MM.1S (cell line): ENCODE data around the gene ARIH1.

Experiments used
- DNase-seq: peaks from one replicate; pipeline ENCODE4 v3.0.0-alpha.2; 2015
- H2AFZ ChIP-seq: fragments of 300-600 bp; sonication (generic); 2 replicates; pipeline ENCODE4 v1.6.0; 2016; ENCODE audit warnings: antibody characterized with exemption, low read length
- H3F3A ChIP-seq: fragments of 300-600 bp; sonication (generic); 2 replicates; pipeline ENCODE4 v1.6.1; 2016; ENCODE audit warnings: mild to moderate bottlenecking, antibody characterized with exemption, low read length, moderate library complexity, mixed read lengths; ENCODE audit not compliant: insufficient read depth
- H3K27ac ChIP-seq: fragments of 300-600 bp; sonication (generic); 2 replicates; pipeline ENCODE4 v1.5.1; 2016; ENCODE audit warnings: mild to moderate bottlenecking, low read length
- H3K27me3 ChIP-seq: fragments of 300-600 bp; sonication (generic); replicated peaks from 2 replicates; pipeline ENCODE4 v1.6.0; 2016; ENCODE audit warnings: low read length; ENCODE audit not compliant: insufficient read depth
- H3K36me3 ChIP-seq: fragments of 300-600 bp; sonication (generic); replicated peaks from 2 replicates; pipeline ENCODE4 v1.6.1; 2016; ENCODE audit warnings: mild to moderate bottlenecking, low read length, mixed read lengths; ENCODE audit not compliant: insufficient read depth
- H3K4me1 ChIP-seq: fragments of 300-600 bp; sonication (generic); 2 replicates; pipeline ENCODE4 v1.6.1; 2016; ENCODE audit warnings: low read length, mixed read lengths
- H3K4me2 ChIP-seq: fragments of 300-600 bp; sonication (generic); 2 replicates; pipeline ENCODE4 v1.6.0; 2016; ENCODE audit warnings: low read depth, low read length
- H3K4me3 ChIP-seq: fragments of 300-600 bp; sonication (generic); 2 replicates; pipeline ENCODE4 v1.5.1; 2016; ENCODE audit warnings: low read length, mixed read lengths
- H3K79me2 ChIP-seq: fragments of 300-600 bp; sonication (generic); 2 replicates; pipeline ENCODE4 v1.6.1; 2016; ENCODE audit warnings: mixed run types, low read length, mixed read lengths
- H3K9ac ChIP-seq: fragments of 300-600 bp; sonication (generic); 2 replicates; pipeline ENCODE4 v1.6.1; 2016; ENCODE audit warnings: low read length, mixed read lengths
- H3K9me2 ChIP-seq: fragments of 300-600 bp; sonication (generic); replicated peaks from 2 replicates; pipeline ENCODE4 v1.6.1; 2016; ENCODE audit warnings: mild to moderate bottlenecking, low read length, mixed read lengths; ENCODE audit not compliant: insufficient read depth
- H3K9me3 ChIP-seq: fragments of 300-600 bp; sonication (generic); replicated peaks from 2 replicates; pipeline ENCODE4 v1.6.1; 2016; ENCODE audit warnings: mild to moderate bottlenecking, low read length, mixed read lengths; ENCODE audit not compliant: insufficient read depth
- H4K20me1 ChIP-seq: fragments of 300-600 bp; sonication (generic); 2 replicates; pipeline ENCODE4 v1.6.1; 2016; ENCODE audit warnings: mild to moderate bottlenecking, low read length, moderate library complexity, mixed read lengths; ENCODE audit not compliant: insufficient read depth
- CTCF ChIP-seq: fragments of 300-600 bp; sonication (generic); IDR thresholded peaks from 2 replicates; pipeline ENCODE4 v1.5.1; 2016; ENCODE audit warnings: antibody characterized with exemption, low read length, mixed read lengths
- EZH2 ChIP-seq: fragments of 300-600 bp; sonication (generic); optimal IDR thresholded peaks from 2 replicates; pipeline ENCODE3; 2017; ENCODE audit warnings: low read depth, mild to moderate bottlenecking, antibody characterized with exemption, low read length, mixed read lengths
- EZH2phosphoT487 ChIP-seq: fragments of 300-600 bp; sonication (generic); IDR thresholded peaks from 2 replicates; pipeline ENCODE4 v1.6.1; 2018; ENCODE audit warnings: antibody characterized with exemption, low read length

ARIH1 gene

GRCh38 chr15:72562386-72562785, 88.3 kb downstream of the ARIH1 start:
- Histone ChIP-seq H3K9ac (no peak overlapping the region), H3K36me3 (peaks cover 4% of the 10 kb centered on the region; the same call in 1 of the 2 replicates), H3K79me2 (peaks cover 49% of the 10 kb centered on the region), H3K4me2 (no peak overlapping the region), H4K20me1 (no peaks in the 10 kb centered on the region; the same call in 1 of the 2 replicates), H3F3A (peaks cover 11% of the 10 kb centered on the region), H3K27me3 (no peaks in the 10 kb centered on the region), H3K9me2 (no peaks in the 10 kb centered on the region), H3K9me3 (no peaks in the 10 kb centered on the region), H3K4me3 (no peak overlapping the region), H3K27ac (no peak overlapping the region), H2AFZ (no peak overlapping the region), H3K4me1 (peaks cover 21% of the 10 kb centered on the region)
- no peak for DNase-seq
- TF ChIP-seq EZH2 (no peak), CTCF (no peak), EZH2phosphoT487 (no peak)

GRCh38 chr15:72562878-72563277, 88.7 kb downstream of the ARIH1 start:
- H3K27ac ChIP-seq, result no peak overlapping the region
- H3K4me1 ChIP-seq, result peaks cover 21% of the 10 kb centered on the region
- peaks cover 4% of the 10 kb centered on the region; the same call in 1 of the 2 replicates for H3K36me3 ChIP-seq
- no peak overlapping the region for H2AFZ ChIP-seq
- no peaks in the 10 kb centered on the region; the same call in 1 of the 2 replicates for H4K20me1 ChIP-seq
- H3K4me2 ChIP-seq, result peak overlapping the region; percentile 43; the same call in 1 of the 2 replicates
- H3K79me2 ChIP-seq, result peaks cover 45% of the 10 kb centered on the region
- no peak for DNase-seq
- H3F3A ChIP-seq, result peaks cover 11% of the 10 kb centered on the region
- H3K9me2 ChIP-seq, result no peaks in the 10 kb centered on the region
- no peak overlapping the region for H3K9ac ChIP-seq
- H3K9me3 ChIP-seq, result no peaks in the 10 kb centered on the region
- TF ChIP-seq CTCF, result no peak
- TF ChIP-seq EZH2, result no peak
- no peak for TF ChIP-seq EZH2phosphoT487
- H3K4me3 ChIP-seq, result no peak overlapping the region
- H3K27me3 ChIP-seq, result no peaks in the 10 kb centered on the region

GRCh38 chr15:72564091-72564490, 90.0 kb downstream of the ARIH1 start:
- Histone ChIP-seq H3K36me3 (peaks cover 4% of the 10 kb centered on the region; the same call in 1 of the 2 replicates), H3K4me3 (no peak overlapping the region), H3K9me3 (no peaks in the 10 kb centered on the region), H3K27me3 (no peaks in the 10 kb centered on the region), H3K27ac (peak overlapping the region; percentile 33; the same call in 1 of the 2 replicates), H3K79me2 (peaks cover 37% of the 10 kb centered on the region), H4K20me1 (no peaks in the 10 kb centered on the region), H3K4me2 (peak overlapping the region; percentile 43), H3K9ac (no peak overlapping the region), H2AFZ (no peak overlapping the region), H3K4me1 (peaks cover 21% of the 10 kb centered on the region), H3K9me2 (no peaks in the 10 kb centered on the region), H3F3A (peaks cover 11% of the 10 kb centered on the region)
- peak; percentile 24 for DNase-seq
- TF ChIP-seq EZH2 (no peak), EZH2phosphoT487 (no peak), CTCF (no peak)
